GM18873 (cell line): Measurements from ENCODE around the gene PCDH15.

ENCODE experiments used
- ATAC-seq: cut with Tn5 transposase; IDR thresholded peaks from one replicate; pipeline ENCODE4 v1.9.1; 2021; ENCODE audit warnings: mild to moderate bottlenecking, moderate library complexity, moderate number of reproducible peaks; ENCODE audit not compliant: unreplicated experiment, low FRiP score

The PCDH15 gene

DNA sequence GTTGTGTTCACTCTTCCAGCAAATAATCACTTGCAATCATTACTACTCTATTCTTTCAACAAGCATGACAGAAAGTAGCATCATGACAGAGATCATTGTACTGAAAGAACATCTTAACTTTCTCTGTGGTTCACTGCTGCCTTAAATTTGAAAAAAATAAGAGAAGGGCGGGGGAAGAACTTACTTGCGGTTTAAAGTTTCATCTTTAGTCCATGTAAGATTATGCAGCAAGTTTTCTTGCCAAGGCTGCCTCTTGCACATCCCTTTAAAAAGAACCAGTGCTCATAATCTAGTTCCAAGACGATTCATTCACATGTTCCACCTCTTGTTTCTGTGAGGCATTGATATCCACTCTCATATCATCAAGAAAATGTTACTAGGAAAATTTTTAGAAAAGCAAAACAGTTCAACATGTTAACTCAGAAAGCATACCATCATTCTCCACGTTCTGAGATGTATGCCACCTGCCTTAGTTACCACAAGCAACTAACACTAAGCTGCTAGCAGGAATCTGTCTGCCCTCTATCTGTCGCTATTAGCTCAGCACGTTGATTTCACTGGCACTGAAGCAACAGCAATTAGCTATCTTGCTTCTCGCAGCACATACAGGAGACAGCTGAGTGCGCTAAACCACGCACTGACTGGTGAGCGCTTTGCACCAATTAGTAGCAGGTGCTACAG lies at the start of gene PCDH15:
Gene PCDH15 (minus strand): TSS at position 491 of the 681 bp plus-strand sequence. CDS start 136,969 bp downstream, outside the sequence.
- no peak for ATAC-seq

DNA sequence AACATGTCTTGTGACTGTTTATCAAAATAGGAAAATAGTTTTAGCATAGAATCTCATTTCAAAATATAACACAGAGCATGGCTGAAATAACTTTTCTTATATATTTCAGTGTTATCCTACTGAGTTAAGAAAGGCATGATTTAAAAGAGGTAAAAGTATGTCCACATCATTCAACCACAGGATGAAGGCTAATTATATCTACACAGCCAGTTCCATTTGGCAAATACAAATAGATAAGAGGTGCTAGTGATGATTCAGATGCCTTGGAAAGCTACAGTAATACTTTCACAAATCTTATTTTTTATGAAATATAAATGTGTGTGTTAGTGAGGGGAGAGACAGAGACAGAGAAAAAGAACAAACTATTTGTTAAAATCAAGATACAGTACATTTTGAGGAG lies 42.9 kb upstream of the PCDH15 start:
- no peak for ATAC-seq

DNA sequence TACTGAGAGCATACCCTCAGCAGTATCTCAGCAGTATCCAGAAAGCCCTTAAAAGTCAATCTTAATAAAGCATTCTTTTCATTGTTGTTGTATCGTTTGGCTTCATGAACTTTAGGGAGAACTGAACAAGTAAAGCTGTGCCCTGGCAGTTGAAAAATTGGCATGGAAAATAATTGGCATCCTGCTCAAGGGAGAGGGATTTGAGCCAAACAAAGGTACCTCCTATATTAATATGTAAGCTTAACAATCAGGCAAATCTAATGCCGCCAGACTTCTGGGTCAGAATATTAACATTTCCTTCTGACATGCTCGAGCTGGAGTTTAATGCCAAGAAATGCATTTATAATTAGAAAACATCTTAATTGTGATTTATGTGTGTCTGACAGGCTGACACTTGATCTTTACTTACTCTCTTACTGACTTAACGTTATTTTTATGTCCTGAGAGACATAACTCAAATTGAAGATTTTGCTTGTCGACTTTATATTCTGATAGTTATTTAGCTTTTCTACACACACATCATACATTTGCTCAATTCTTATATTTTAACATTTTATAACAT lies 42.1 kb upstream of the PCDH15 start:
- ATAC-seq: no peak

DNA sequence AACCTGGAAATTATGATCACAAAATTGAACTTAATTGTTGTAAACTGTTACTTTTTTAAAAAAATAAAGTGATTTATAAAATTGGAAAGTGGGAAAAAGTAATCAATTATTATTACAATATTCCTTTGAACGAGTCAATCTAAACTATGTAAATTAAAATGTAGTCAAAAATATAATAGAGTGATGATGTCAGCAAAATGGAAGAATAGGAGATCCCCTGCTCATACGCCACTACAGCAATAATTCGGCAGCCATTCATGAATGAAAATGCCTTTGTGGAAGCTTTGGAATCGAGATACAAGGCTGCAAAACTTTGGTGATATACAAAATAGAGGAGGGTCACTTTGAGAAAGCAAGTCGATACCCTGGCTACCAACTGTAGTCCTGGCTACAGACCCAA lies 36.4 kb upstream of the PCDH15 start:
- no peak for ATAC-seq

DNA sequence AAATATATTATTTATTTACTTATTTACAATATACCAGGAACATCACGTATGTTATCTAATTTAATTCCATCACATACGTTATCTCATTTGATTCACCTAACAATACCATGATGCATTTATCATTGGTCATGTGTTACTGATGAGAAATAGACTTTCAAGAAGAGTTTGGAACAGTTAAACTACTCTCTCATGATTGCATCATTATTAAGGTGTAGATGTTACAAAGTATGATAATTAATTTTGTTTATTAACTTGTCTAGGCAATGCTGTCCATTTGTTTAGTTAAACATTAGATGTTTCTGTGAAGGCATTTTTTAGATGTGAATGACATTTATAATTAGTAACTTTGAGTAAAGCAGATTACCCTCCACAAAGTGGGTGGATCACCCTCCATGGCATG lies 32.0 kb upstream of the PCDH15 start:
- ATAC-seq: no peak

DNA sequence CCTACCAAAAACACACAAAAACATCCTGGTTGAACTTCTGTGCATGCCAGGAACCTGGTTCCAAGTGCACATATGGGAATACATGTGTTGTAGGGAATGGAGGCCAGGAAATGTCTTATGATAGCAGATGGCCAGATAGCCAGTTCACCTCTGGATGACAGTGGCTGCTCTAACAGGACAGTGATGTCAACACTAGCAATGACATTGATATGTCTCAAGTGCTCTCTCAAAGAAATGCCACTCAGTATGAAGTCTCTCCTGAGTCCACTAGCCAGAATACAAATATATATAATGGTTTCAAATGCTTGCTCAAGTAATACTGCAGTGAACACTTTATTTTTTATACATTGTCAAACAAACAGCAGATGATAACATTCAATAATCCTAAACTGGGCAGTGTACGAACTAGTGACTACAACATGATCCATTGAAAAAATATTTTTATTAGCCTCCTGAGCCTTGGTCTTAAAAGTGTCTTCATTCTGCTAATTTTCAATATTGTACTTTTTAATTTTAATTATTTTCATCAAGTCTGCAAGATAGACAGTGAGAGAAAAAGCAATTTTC lies 26.0 kb upstream of the PCDH15 start:
- ATAC-seq: no peak

DNA sequence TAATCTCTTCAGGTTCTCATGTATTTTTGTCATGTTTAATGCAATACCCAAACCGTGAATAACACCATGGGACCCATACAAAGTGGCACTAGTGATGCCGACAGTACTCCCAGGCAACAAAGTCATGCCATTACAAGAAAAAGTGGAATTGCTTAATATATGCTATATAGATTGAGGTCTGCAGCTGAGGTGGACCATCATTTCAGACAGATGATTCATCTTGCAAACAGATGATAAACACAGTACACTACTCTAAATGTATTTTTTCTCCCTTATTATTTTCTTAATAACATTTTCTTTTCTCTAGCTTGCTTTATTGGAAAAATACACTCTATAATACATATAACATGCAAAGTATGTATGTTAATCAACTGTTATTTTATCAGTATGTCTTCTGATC lies 14.6 kb upstream of the PCDH15 start:
- ATAC-seq: no peak

DNA sequence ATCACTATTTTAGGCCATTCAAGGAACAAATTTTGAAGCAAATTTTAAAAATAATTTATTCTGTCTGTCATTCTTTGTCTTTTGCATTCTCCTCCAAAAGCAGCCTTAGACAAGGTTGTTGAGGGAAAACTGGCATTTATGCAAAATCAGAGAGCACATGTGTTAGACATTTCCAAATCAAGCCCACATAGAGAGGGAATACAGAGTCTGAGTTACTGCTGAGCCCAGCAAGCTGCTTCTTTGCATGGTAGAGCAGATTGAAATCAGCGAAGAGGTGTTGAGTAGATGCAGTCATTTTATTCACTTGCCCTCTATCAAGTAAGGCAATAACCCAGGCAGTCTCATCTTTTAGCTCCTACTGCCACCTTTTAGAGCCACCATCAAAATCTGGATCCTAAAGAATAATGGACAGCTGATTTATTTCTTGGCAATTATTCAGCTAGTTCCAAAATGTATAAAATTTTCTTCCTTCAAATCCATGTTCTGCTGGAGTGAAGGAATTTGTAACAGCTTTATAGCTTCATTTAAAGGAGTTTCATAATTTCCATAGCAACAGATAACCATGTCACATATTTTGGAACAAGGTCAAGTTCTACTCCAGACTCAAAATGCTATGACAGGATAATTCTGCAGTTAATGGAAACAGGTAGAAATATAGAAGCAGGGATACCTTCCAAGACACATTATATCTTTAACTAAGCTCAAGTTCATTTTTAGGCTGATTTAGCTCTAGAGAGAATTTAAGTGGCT lies 7.3 kb upstream of the PCDH15 start:
- ATAC-seq: no peak

DNA sequence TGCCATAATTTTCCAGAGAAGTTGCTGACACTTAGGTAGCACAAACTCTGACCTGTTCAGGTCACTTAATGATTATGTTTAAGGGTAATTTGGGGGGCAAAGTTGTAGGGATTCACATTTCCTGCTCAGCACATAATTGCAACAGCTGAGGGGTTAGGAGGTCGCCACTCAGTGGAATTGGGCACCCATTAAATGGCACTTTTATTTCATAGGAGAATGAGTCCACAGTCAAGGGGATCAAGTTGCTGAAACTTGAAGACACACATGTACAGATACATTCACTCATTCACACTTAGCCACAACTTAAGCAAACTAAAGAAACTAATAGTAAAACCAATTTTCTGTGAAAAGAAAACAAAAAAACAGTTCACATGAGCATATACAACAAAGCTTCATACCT lies 1.5 kb downstream of the PCDH15 start:
- ATAC-seq: no peak

DNA sequence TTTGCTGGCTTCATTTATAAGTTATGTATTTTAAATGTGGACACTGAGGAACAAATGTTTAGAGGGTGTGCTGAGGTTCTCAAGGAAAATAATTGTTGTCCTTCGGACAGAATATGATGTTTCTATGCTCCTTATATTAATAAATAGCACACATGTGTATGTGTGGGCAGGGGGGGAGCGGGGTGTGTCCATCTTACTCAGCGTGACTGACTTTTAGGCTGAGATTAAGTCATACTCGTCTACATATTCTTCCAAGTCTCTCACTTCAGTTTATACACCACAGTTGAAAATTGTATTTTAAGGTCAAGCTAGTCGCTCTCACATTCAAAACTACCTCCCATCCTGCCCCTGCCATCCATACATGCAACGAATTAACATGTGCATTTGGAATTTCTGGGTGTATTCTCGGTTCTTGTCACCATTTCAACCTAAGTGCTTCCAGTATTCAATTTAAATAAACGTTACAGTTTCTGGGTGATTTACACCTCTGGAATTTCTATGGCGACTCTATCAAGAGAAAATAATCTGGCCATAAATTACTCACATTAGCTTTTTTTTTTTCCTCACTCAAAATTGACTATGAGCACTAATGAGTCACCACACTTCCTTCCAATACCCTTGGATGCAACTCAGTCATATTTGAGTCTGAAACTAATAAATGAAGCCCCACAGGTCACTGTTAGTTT lies 3.3 kb downstream of the PCDH15 start:
- ATAC-seq: no peak

DNA sequence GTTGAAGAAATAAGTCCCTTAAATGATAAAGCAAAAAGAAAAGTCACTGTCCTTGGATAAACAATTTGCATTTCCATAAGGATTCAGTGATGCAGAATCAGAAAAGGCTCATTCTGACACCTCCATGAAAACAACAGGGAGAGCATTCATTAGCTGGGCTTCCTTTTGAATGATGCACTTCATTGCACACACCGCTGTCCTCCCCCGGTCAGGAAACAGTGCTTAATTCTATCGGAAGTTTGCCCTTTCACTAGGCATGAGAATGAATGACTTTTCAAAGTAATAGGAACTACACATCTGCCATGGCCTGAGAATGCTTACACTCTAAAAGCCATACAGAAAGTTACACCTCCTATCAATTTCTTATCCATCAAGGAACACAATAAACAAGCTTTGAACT lies 4.2 kb downstream of the PCDH15 start:
- ATAC-seq: no peak

DNA sequence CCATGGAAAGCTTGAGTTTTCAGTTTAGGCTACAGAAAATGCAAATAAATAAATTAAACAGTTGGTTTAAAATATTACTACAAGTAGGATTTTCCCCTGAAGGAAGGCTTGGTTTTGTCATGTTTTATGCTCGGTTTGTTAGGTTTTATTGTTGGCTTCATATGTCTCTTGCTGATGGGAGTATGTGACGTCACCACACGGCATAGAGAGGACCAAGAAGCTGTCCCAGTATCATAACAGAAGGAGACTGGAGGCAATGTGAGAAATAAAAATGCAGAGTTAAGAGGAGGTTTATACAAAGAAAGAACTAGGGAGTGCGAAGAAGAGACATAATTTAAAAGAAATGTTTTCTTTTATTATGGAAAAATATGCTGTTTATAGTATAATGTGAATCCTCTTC lies 24.4 kb downstream of the PCDH15 start:
- ATAC-seq: no peak

DNA sequence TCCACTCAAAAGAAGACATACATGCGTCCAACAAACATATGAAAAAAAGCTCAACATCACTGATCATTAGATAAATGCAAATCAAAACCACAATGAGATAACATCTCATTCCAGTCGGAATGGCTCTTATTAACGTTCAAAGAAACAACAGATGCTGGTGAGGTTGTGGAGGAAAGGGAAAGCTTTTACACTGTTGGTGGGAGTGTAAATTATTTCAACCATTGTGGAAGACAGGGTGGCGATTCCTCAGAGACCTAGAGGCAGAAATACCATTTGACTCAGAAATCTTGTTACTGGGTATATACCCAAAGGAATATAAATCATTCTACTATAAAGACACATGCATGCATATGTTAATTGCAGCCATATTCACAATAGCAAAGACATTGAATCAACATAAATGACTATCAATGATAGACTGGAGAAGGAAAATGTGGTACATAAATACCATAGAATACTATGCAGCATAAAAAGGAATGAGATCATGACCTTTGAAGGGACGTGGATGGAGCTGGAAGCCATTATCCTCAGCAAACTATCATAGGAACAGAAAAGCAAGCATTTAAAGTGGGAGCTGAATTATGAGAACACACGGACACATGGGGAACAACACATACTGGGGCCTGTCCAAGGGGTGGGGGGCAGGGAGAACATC lies 28.4 kb downstream of the PCDH15 start:
- no peak for ATAC-seq

DNA sequence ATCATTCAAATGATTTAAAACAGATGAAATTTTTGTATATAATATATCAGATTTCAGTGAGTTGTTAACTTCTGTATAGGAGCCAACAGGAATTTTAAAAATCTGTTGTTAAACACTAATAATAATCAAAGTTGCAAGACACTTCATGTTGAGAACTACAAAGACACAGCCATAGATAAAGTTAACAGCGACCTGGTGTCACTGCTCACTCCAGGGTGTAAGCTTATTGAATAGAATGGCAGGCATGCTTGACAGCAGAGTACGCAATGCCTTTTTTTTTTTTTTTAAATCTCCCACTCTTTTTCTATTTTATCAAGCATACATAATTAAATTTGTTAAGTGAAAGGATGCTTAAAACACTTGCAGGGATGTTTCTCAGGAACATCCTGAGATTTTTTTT lies 32.0 kb downstream of the PCDH15 start:
- ATAC-seq: no peak

DNA sequence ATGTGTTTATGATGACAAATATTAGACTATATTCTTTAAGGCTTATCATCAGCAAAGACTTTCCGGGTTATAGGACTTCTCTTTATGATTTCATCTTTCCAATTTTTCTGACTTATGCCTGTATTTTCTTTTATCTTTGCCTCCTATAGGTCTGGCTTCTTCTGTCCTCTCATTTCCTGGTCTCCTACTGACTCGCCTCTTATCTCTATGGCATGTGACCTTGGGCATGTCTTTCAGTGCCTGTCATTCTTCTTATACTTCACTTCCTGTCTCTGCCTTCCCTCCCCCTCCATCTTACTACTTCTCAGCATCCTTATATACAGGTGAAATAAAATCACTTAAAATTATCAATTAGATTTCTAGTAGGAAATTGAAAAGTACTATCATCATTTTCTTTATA lies 42.2 kb downstream of the PCDH15 start:
- no peak for ATAC-seq

DNA sequence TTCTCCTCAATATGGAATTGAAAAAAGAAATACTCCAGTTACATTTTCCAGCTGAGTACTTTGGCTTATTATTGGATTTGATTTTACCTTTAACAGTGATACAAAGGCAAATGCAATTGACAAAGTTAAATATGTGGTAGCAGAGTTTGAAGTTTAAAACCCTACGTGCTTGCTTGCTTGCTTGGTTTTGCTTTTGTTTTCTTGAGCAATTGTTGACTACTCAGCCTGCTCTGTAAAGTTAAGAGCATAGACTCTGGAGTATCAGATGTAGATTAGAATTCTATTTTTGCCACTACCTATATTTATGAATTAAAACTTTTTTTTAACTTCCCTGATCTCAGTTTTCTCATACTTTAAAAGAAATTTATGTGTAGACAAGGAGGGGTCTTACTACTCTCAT lies 51.4 kb downstream of the PCDH15 start:
- ATAC-seq: no peak

DNA sequence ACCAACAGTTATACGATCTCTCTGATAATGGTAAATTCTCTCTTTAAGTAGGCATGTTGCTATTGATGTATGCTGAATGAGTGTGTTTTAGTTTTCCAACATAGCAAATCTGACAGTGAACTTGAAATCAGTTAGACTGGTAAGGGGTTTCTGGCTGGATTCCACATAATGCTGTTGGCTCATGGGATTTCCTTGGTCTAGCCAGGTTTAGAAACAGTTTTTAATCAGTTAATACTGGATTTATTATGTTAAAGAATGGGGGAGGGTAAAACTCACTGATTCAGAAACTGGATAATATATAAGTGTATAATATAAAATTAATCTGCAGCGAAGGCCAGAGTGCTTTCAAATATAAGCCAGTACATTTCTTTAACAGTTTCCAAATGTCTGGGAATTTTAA lies 55.6 kb downstream of the PCDH15 start:
- no peak for ATAC-seq

DNA sequence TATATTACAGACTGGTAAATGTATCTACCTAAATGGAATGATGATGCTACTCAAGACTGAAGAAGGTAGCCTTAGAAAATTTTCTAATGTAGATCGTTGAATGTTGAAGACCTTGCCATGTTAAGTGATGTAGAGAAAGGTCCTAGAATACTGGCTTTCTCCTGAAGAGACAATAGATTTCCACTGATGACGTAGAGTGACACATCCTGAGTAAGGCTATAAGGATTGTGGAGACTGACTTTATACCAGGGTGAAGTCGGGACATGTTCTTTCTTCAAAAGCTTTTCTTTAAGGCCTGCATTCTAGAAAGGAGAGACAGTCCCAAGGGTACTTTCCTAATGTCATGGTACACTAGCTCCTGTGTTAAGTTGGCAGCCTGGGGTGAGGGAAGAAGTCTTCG lies 58.6 kb downstream of the PCDH15 start:
- no peak for ATAC-seq

DNA sequence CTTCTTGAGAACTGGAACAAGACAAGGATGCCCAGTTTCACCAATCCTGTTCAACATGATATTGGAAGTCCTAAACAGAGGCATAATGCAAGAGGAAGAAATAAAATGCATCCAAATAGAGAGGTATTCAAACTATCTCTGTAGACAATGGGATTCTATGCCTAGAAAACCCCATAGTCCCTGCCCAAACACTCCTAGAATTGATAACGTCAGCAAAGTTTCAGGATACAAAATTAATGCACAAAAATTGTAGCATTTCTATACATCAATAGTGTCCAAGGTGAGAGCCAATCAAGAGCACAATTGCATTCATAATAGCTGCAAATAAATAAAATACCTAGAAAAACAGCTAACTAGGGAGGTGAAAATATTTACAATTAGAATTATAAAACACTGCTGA lies 72.5 kb downstream of the PCDH15 start:
- ATAC-seq: no peak

DNA sequence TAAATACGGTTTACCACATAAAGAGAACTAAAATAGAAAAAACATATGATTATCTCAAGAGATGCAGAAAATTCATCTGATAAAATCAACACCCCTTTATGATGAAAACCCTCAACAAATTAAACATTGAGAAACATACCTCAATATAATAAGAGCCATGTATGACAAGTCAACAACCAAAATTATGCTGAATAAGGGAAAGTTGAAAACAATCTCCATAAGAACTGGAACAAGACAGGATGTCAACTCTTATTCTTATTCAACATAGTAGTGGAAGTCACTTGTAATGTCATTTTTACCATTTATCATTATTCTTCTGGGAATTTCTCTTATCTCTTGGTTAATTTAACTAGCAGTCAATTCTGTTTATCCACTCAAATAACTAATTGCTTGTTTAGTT lies 79.0 kb downstream of the PCDH15 start:
- ATAC-seq: no peak

DNA sequence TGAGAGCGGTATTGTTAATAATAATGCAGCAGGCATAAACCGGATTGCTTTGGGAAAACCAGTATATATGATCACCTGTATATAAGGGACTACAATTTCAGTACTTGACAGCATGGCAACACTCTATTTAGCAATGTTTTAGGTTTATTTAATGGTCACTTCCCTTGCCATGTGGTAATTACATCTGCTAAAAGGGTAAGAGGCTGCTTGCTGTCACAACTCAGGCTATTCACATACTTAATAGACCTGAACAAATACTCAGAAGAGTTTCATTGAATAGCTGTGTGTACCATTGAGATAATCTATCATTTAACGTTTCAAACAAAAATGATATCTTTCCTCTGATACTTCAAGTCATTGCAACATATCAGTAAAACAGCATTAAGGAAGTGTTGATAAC lies 90.1 kb downstream of the PCDH15 start:
- ATAC-seq: no peak
